GM21515 (cell line): ENCODE data around the gene ROPN1.

Source experiments
- ATAC-seq: cut with Tn5 transposase; IDR thresholded peaks from one replicate; pipeline ENCODE4 v1.9.1; 2021; ENCODE audit not compliant: unreplicated experiment

The ROPN1 gene

GRCh38 chr3:123949641-123950040, 42.3 kb downstream of the ROPN1 start:
- ATAC-seq, result no peak

- no peak for ATAC-seq
These were observed 43.5 kb downstream of the ROPN1 start for GRCh38 chr3:123948449-123948848.

DNA sequence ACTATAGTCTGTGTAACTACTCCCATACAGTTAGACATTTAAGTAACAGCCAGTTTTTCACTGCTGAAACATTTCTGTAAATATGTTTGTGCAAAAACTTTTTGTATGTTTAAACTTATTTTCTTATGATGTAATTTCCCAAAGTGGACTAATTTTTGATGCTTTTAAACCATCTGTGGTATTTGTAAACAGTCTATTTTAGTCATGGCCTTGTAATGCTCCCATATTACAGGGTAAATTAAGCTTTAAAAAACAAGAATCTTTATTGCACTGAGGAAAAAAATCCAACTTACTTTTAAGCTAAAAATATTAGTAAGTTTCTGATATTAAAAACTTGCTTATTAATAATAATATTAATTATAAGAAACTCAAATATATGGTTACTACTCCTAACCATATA, 44.4 kb downstream of the ROPN1 start:
- no peak for ATAC-seq

DNA sequence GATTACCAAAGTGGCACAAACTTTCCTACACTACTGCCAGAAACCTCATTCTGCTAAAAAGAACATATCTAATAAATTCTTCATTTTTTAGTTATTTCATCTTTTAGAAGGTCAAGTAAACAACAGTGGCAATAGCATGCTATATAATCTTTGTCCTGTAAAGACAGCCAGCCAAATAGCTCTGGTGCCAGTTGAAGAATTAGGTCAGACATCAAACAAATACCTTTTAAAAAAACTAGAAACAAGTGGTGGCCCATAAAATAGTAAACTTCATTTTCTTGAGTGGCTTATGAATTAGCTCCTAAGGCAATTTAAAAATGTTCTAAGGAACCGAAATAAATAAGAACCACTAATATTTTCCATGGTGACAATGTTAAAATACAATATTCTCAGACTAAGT, 50.4 kb downstream of the ROPN1 start:
- no peak for ATAC-seq

DNA sequence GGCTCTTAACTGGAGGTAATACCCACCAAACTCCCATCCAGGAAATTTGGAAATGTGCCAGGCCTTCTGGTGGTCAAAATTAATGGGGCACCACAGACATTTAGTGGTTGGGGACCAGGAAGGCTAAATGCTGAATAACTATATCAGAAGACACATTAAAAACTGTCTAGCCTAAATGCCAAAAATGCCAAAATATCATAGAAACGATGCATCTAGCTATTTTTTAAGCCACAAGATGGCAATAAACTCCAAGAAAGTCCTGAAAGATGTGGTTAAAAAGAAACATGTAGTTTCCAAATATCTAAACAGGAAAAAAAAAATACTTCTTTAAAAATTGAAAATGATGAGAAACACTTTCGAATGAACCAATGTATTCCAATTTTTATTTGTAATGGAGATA, 50.8 kb downstream of the ROPN1 start:
- ATAC-seq, result no peak

GRCh38 chr3:123939706-123940105, 52.2 kb downstream of the ROPN1 start:
- no peak for ATAC-seq

- no peak for ATAC-seq
These were observed 55.5 kb downstream of the ROPN1 start for GRCh38 chr3:123936400-123936799.

DNA sequence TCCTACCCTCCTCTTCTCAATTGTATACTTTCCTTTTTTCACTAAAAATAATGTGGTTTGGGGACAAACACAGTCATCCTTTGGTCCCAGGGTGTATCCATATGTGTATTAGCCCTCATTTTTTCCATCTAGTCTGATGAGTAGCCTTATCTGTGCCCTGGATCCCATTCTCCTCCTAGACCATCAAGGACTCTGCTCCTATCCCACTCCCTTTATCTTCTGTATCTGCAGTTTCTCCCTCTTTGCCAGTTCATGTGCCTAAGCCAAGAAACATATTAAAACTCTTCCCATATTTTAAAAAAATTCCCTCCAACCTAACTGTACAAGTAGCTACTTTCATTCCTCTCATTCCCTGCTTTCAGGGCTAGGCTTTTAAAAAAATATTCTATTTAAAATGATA, 56.1 kb downstream of the ROPN1 start:
- no peak for ATAC-seq

DNA sequence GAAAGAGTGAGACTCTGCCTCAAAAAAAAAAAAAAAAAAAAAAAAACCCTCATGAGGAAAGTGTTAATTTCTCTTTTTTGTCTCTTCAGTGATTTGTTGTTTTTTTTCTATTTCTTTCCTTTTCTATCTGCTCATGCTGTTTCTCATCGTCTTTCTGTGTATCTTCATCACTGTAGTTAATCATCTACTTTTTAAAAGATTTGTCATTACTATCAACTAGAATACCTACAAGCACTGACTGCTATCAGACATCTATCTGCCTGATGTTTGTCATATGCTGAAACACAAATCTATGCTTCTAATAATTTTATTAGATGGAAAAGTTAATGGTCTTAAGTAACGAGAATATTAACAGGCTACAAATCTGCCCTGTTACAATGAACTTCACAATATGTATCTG, 57.7 kb downstream of the ROPN1 start:
- ATAC-seq, result no peak

GRCh38 chr3:123930445-123930844, 61.5 kb downstream of the ROPN1 start:
- ATAC-seq, result no peak

DNA sequence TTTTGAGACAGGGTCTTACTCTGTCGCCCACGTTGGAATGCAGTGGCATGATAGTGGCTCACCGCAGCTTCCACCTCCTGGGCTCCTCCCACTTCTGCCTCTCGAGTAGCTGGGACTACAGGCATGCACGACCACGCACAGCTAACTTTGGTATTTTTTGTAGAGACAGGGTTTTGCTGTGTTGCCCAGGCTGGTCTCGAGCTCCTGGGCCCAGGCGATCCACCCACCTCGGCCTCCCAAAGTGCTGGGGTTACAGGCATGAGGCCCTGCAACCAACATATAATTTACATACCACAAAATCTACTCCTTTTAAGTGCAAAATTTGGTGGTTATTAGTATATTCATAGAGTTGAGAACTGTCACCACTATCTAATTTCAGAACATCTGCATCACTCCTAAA, 62.6 kb downstream of the ROPN1 start:
- no peak for ATAC-seq

GRCh38 chr3:123926396-123926795, 65.5 kb downstream of the ROPN1 start:
- ATAC-seq, result no peak

GRCh38 chr3:123920868-123921267, 71.1 kb downstream of the ROPN1 start:
- no peak for ATAC-seq

DNA sequence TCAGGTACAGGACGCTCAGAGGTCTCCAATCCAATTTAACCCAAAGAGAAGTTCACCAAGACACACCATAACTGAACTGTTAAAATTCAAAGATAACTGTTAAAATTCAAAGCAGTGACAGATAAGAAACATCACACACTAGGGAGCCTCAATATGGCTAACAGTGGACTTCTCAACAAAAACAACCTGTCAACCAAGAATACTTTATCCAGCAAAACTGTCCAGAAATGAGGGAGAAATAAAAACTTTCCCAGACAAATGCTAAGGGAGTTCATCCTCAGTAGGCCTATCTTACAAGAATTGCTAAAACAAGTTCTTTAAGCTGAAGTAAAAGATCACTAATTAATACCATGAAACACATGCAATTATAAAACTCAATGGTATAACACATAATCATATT, 71.5 kb downstream of the ROPN1 start:
- ATAC-seq, result no peak

DNA sequence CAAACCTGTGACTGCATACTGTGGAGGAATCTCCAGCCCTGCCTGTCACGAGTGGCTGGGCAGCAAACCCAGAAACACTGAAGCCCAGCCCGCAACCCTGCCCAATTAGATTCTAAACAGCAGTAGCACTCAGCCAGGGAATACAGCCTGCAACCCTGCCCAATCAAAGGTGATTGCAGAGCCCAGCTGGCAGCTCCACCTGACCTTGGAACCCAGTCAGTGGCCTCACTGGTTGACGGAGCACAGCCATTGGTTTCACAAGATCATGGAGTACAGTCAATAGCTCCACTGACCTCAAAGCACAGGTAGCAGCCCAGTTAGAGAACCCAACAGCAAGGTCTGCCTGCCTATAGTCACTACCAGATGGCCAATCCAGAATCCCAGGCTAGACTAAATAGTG, 72.6 kb downstream of the ROPN1 start:
- no peak for ATAC-seq
